ENCODE data around the gene KCNH6.
A peak's percentile ranks its signal among the peaks of the same experiment; 100 is the strongest.

KCNH6 gene

DNA sequence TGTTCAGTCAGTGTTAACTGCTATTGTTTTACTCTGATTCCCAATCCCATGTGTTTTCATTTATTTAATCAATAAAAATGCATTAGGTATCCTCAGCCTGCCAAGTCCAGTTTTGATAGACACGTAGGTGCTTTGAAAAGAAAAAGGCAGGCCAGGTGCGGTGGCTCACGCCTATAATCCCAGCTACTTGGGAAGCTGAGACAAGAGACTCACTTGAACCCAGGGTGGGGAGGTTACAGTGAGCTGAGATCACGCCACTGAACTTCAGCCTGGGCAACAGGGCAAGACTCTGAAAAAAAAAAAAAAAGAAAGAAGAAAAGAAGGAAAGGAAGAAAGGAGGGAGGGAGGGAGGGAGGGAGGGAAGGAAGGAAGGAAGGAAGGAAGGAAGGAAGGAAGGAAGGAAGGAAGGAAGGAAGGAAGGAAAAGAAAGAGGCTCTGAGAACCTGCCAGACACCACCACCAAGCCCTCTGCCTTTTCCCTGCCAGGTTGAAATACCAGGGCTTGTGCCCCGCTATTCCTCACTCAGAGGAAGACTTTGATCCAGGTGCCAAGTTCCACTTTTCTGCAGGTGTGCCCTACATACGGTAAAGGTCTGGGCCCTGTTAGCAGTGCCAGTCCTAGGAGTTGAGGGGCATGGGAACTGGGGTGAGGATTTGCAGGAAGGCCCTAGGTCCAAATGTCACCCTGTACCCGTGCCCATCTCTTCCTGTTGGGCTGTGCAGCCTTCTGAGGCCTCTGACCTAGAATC is 10.1 kb upstream of the KCNH6 start:
- Mint-ChIP-seq H3K4me3 (no peak overlapping the region), H3K4me1 (ENCODE audit: low read depth) (no peaks in the 10 kb centered on the region), H3K9me3 (no peaks in the 10 kb centered on the region), H3K27ac (no peak overlapping the region), H3K27me3 (ENCODE audit: low read depth) (peaks cover 3% of the 10 kb centered on the region), H3K36me3 (ENCODE audit: low read depth) (no peaks in the 10 kb centered on the region)
- no peak for DNase-seq (ENCODE audit: low spot score)

DNA sequence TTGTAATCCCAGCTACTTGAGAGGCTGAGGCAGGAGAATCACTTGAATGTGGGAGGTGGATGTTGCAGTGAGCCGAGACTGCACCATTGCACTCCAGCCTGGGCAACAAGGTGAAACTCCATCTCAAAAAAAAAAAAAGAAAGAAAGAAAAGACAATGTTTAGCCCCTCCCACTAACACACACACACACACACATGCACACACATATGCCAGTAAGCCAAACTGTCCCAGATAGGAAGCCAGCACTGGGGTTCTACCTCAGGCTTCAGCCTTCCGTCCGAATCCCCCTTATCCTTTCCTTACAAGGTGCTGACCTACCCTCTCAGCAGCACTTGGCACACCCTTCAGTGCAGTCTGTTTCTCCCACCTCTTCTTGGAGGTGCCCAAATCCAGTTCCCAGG is 8.7 kb upstream of the KCNH6 start:
- DNase-seq (ENCODE audit: low spot score): no peak
- Mint-ChIP-seq H3K27me3 (ENCODE audit: low read depth) (peaks cover 3% of the 10 kb centered on the region), H3K36me3 (ENCODE audit: low read depth) (no peaks in the 10 kb centered on the region), H3K9me3 (no peaks in the 10 kb centered on the region), H3K27ac (no peak overlapping the region), H3K4me3 (no peak overlapping the region), H3K4me1 (ENCODE audit: low read depth) (no peaks in the 10 kb centered on the region)

DNA sequence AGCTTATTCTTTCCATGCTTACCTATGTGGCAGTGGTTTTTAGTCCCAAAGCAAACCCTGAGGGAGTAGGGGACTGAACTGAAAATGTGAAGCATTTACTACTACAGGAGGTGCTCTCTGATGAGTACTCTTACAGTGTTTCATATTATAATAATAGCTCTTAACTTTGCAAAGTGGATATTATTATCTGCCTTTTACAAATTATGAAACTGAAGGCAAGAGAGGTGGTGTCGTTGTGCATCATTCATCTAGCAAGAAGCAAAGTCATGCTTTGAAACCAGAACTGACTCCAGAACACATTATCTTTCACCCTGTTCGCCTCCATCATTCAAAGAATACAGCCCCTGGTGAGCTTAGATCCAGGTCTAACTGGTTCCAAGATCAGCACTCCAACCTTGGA is 8.2 kb upstream of the KCNH6 start:
- peaks cover 3% of the 10 kb centered on the region for H3K27me3 Mint-ChIP-seq (ENCODE audit: low read depth)
- no peak overlapping the region for H3K4me3 Mint-ChIP-seq
- no peak for DNase-seq (ENCODE audit: low spot score)
- no peaks in the 10 kb centered on the region for H3K9me3 Mint-ChIP-seq
- no peaks in the 10 kb centered on the region for H3K36me3 Mint-ChIP-seq (ENCODE audit: low read depth)
- H3K27ac Mint-ChIP-seq: no peak overlapping the region
- H3K4me1 Mint-ChIP-seq (ENCODE audit: low read depth): no peaks in the 10 kb centered on the region

DNA sequence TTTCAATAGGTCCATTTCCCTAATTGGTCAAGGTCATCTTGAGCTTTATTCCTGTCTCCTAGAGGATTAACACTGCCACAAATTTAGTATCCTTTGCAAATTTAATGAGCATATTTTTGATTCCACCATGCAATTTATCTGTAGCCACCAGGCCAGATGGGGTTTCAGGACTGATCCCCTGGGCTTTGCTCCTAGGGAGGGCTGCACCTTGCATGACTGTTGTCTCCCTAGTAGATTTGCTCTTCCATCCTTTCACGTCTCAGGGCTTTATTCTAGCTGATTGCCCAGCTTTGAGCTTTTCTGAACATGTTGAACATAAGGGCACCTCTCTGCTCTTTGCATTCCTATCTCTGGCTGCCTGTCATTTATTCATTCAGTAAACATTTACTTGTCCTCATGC is 7.7 kb upstream of the KCNH6 start:
- peaks cover 3% of the 10 kb centered on the region for H3K27me3 Mint-ChIP-seq (ENCODE audit: low read depth)
- H3K36me3 Mint-ChIP-seq (ENCODE audit: low read depth): no peaks in the 10 kb centered on the region
- no peak for DNase-seq (ENCODE audit: low spot score)
- H3K4me3 Mint-ChIP-seq: no peak overlapping the region
- H3K4me1 Mint-ChIP-seq (ENCODE audit: low read depth): no peaks in the 10 kb centered on the region
- H3K9me3 Mint-ChIP-seq: no peaks in the 10 kb centered on the region
- no peak overlapping the region for H3K27ac Mint-ChIP-seq

DNA sequence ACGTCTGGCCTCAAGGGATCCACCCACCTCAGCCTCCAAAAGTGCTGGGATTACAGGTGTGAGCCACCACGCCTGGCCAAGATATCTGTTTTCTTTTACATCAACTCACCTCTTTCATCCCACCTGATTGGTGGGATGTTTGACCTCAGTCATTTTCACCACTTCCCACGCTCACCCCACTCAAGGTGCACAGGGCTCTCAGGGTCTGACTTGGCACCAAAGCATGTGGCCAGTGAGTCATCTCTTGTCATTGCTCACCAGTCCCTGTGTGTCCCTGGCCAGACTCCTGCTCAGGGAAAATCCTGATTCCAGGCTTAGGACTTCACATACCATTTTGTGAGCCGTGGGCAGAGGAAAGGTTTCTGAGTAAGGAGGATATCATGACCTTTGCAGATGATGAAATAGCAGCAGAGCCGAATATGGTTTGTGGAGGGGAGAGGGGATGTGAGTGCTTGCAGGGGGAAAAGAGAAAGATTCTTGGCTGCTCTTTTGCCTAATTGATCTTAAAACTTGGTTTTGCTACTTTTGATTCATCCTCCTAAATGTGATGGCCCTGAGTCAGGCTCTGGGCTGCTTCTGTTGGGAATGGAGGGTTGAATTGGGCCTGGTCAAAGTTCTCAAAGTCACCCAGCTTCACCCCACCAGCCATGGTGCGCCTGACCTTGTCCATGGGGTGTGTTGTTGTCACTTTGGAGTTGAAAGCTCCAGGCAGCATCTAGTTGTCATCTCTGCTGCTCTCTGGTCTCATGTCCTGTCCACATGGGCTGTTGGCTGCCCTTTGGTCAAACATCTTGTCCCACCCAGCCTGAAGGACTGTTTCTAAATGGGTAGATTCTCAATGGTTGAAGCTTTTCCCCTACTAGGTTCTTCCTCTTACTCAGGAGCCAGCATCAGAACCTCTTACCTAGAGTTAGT is 6.0 kb upstream of the KCNH6 start:
- DNase-seq (ENCODE audit: low spot score): peak; percentile 31
- Mint-ChIP-seq H3K9me3 (no peaks in the 10 kb centered on the region), H3K4me3 (no peak overlapping the region), H3K27me3 (ENCODE audit: low read depth) (peaks cover 7% of the 10 kb centered on the region), H3K4me1 (ENCODE audit: low read depth) (no peaks in the 10 kb centered on the region), H3K36me3 (ENCODE audit: low read depth) (no peaks in the 10 kb centered on the region), H3K27ac (no peak overlapping the region)

DNA sequence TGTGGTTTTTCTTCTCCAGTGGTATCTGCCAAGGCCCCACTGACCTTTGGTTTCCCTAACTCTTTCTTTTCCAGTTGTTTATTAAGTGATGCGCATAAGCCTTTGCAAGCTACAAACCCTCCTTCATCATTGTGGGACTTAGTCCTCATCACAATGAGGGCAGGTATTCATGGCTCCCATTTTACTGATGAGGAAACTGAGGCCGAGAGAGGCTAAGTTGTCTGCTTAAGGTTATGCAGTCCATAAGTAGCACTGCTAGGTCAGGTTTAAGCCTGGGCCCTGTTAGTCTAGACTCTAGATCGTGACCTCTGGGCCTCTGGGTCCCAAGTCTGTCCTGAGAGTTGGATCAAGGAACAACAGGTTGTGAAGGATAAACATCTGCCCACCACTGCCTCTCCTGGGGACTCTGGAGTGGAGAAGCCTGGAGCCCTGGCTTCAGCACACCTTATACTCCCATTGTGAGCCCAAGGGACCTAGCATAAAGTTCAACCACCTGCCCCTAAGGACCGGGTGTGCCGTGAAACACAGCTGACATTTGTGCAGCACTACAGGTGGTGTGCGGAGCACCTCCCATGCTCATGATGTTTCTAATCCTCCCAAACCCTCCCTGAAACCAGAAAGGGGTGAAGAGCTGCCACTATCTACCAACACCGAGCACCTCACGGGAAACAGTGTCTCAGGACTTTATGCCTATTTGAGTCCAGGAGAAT is 5.2 kb upstream of the KCNH6 start:
- Mint-ChIP-seq H3K36me3 (ENCODE audit: low read depth) (no peaks in the 10 kb centered on the region), H3K27me3 (ENCODE audit: low read depth) (peaks cover 12% of the 10 kb centered on the region), H3K4me3 (no peak overlapping the region), H3K4me1 (ENCODE audit: low read depth) (no peaks in the 10 kb centered on the region), H3K9me3 (no peaks in the 10 kb centered on the region), H3K27ac (no peak overlapping the region)
- DNase-seq (ENCODE audit: low spot score): no peak

DNA sequence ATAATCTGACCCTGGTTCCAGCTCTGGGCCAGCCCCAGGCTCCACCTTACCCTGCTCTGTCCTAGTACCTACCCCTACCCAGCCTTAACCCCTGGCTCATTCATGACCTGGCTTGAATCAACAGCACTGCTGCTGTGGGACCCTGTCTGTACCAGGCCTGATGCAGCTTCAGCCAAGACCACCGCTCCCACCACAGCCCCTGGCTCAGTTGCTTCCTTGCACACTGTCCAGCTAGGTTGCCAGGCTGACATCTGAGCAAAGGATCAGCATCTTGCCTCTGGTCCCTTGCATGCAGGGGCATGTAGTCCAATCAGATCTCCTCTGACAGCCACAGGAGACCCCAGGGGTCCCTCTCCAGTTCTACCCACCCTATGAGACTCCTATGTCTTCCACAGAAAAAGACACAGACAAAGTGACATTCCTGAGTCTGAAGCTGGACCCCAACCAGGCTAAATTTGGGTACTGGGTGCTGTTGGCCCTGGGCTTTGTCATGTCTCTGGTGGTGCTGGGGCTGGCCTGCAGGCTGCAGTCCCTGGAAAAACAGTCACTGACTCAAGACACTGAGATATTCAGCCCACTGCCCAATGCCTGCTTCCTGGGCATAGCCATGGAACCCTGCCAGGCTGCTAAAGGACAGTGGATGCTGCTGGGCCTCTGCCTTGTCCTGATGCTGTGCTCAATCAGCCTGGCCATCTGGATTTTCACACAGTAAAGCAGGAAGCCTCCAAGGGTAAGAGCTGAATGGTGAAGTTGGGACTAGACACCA is 3.9 kb upstream of the KCNH6 start:
- Mint-ChIP-seq H3K4me3 (no peak overlapping the region), H3K36me3 (ENCODE audit: low read depth) (no peaks in the 10 kb centered on the region), H3K27ac (no peak overlapping the region), H3K9me3 (no peaks in the 10 kb centered on the region), H3K27me3 (ENCODE audit: low read depth) (peaks cover 20% of the 10 kb centered on the region), H3K4me1 (ENCODE audit: low read depth) (peaks cover 4% of the 10 kb centered on the region)
- no peak for DNase-seq (ENCODE audit: low spot score)

DNA sequence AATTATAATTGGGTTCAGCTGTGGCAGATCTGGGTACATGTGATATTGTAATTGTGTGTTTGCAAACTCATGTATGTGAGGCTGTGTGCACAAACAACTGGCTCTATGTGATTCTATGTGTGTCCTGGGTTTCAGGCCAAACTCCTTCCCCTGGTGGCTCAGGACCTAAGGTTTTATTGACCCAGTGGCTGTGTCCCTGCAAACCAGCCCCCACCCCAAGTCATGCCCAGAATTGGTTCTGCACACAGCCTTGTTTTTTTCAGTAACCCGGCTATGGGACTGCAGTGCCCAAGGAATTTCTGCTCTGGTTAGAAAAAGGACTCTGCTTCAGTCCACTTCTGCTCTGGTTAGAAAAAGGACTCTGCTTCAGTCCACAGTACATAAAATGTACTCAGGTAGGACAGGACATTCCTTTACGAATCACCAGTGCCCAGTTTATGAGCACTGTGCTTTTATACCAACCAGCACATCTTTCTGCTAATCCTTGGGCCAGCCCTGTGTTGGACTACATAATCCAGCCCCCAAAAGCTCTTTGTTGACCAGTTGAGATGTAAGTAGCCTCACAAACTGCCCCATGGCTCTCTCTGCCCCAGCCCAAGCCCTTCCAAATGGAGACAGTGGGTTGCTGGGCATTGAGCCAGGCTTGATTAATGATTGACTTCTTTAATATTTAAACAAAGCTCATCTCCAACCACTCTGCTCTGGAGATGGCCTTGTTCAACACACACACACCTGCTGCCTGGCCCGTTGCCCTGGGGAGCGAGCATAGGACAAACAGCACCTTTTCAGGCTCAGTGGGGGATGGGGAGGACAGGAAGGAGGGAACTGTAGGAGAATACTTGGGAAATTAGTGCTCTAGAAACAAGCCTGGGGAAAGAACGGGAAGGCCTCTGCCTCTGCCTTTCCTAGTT is 2.9 kb upstream of the KCNH6 start:
- Mint-ChIP-seq H3K36me3 (ENCODE audit: low read depth) (no peaks in the 10 kb centered on the region), H3K4me1 (ENCODE audit: low read depth) (peaks cover 4% of the 10 kb centered on the region), H3K9me3 (no peaks in the 10 kb centered on the region), H3K4me3 (no peak overlapping the region), H3K27me3 (ENCODE audit: low read depth) (peaks cover 26% of the 10 kb centered on the region), H3K27ac (no peak overlapping the region)
- no peak for DNase-seq (ENCODE audit: low spot score)

DNA sequence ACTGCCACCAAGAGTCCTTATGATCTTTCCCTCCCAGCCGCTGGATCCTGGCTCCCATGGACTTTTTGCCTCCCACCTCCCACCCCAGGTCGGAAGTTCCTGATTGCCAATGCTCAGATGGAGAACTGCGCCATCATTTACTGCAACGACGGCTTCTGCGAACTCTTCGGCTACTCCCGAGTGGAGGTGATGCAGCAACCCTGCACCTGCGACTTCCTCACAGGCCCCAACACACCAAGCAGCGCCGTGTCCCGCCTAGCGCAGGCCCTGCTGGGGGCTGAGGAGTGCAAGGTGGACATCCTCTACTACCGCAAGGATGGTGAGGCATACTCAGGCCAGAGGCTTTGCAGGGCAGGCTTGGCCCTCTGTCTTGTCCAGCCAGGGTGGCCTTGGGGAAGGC is 893 bp downstream of the KCNH6 start:
- no peaks in the 10 kb centered on the region for H3K36me3 Mint-ChIP-seq (ENCODE audit: low read depth)
- no peak for DNase-seq (ENCODE audit: low spot score)
- H3K9me3 Mint-ChIP-seq: no peaks in the 10 kb centered on the region
- peaks cover 22% of the 10 kb centered on the region for H3K27me3 Mint-ChIP-seq (ENCODE audit: low read depth)
- no peak overlapping the region for H3K27ac Mint-ChIP-seq
- H3K4me3 Mint-ChIP-seq: no peak overlapping the region
- peaks cover 4% of the 10 kb centered on the region for H3K4me1 Mint-ChIP-seq (ENCODE audit: low read depth)

DNA sequence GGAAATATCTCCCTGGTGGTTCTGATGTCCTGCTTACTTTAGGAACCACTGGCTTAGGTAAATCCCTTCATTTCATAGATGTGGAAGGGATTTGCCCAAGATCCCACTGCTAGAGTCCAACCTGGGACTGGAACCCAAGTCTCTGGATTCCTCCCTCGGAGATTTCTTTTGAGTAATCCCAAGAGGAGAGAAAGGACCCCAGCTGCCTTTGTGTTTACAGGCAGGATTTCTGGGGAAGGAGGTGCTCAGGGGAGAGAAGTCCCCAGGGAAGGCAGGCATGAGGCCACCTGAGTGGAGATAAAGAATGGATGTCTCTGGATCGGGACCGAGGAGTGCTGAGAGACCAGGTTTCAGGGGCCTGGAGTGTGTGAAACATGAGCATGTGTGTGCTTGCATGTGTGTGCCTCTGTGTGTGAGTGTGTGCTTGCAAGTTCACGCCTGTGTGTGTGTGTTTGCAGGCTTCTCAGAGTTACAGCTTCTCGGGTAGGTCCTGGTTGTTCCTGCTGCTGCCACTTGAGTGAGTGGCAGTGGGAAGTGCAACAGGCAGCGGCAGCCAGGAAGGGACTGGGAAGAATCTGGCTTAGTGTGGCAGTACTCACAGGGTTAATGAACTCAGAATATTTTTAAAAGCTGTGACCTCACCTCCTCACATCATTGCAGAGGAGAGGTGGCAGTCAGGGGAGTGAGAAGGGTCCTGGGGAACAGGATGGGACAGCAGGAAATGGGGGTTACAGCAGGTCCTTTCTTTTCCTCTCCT is 2.2 kb downstream of the KCNH6 start:
- H3K36me3 Mint-ChIP-seq (ENCODE audit: low read depth): no peaks in the 10 kb centered on the region
- peaks cover 4% of the 10 kb centered on the region for H3K4me1 Mint-ChIP-seq (ENCODE audit: low read depth)
- H3K9me3 Mint-ChIP-seq: no peaks in the 10 kb centered on the region
- no peak overlapping the region for H3K4me3 Mint-ChIP-seq
- peaks cover 22% of the 10 kb centered on the region for H3K27me3 Mint-ChIP-seq (ENCODE audit: low read depth)
- no peak overlapping the region for H3K27ac Mint-ChIP-seq
- no peak for DNase-seq (ENCODE audit: low spot score)

DNA sequence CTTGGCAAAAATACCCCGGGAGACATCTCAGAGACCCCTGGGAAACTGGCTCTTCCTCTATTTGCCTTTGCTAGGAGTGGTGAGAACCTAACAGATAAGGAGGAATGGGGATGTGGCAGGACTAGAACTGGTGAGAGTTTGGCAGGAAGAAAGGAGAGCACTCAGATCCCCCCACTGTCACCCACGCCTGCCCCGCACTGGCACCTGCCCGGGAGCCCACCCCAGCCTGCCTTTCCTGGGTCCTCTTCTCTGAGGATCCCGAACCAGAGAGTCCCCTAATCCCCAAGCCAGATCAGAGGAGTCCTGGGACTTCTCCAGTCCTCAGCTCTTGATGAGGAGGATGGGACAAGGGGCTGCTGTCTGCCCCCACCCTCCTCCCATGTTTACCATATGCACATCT is 3.7 kb downstream of the KCNH6 start:
- no peak overlapping the region for H3K4me3 Mint-ChIP-seq
- H3K27ac Mint-ChIP-seq: no peak overlapping the region
- no peak for DNase-seq (ENCODE audit: low spot score)
- no peaks in the 10 kb centered on the region for H3K9me3 Mint-ChIP-seq
- H3K4me1 Mint-ChIP-seq (ENCODE audit: low read depth): peaks cover 4% of the 10 kb centered on the region
- peaks cover 19% of the 10 kb centered on the region for H3K27me3 Mint-ChIP-seq (ENCODE audit: low read depth)
- no peaks in the 10 kb centered on the region for H3K36me3 Mint-ChIP-seq (ENCODE audit: low read depth)

DNA sequence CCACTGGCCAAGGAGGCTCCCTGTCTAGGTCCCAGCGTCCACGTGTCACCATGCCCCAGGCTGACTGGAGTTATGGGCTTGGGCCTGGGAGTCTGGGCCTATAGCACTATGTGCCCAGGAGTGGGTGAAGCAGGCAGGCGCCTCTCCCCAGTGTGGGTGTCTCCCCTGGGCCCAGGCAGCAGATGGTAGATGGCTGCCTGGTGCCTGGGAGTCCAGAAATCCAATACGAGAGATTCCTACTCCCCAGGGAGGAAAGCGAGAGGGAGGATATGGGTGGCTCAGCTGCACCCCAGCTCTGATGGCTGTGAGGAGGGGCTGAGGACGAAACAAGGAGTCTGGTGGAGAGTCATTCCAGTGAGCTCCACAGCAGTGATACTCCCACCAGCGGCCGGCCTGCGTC is 5.0 kb downstream of the KCNH6 start:
- Mint-ChIP-seq H3K9me3 (no peaks in the 10 kb centered on the region), H3K27me3 (ENCODE audit: low read depth) (peaks cover 14% of the 10 kb centered on the region), H3K36me3 (ENCODE audit: low read depth) (no peaks in the 10 kb centered on the region), H3K4me3 (no peak overlapping the region), H3K4me1 (ENCODE audit: low read depth) (peaks cover 4% of the 10 kb centered on the region), H3K27ac (no peak overlapping the region)
- DNase-seq (ENCODE audit: low spot score): no peak

Measured in T-helper 2 cell treated with Interferon-gamma antibody and Interleukin-4, amounts not matched to agents 5 μg/mL and 100 μg/mL, for 36 hours (primary cell).